Femur (tissue), 1 donor: Measurements from ENCODE around the gene TBKBP1.
A peak's percentile ranks its signal among the peaks of the same experiment; 100 is the strongest.
"Not testable (repeated sequence)": the region's sequence is repeated elsewhere in the genome, so short reads cannot be mapped to it uniquely, and the experiment has no call there.

Experiments used
- DNase-seq: peaks from one replicate; pipeline ENCODE4 v3.0.0-alpha.2; 2017

The TBKBP1 gene

GRCh38 chr17:47678196-47678595 is 15.8 kb upstream of the TBKBP1 start:
- no peak for DNase-seq

- no peak for DNase-seq
Observed at GRCh38 chr17:47682138-47682537, 11.8 kb upstream of the TBKBP1 start.

GRCh38 chr17:47682727-47683126 is 11.2 kb upstream of the TBKBP1 start:
- DNase-seq, result not testable (repeated sequence)

- DNase-seq, result no peak
Observed at GRCh38 chr17:47684025-47684424, 9.9 kb upstream of the TBKBP1 start.

- no peak for DNase-seq
Observed at GRCh38 chr17:47684535-47685193, 9.3 kb upstream of the TBKBP1 start.

GRCh38 chr17:47685556-47686275 is 8.2 kb upstream of the TBKBP1 start:
- no peak for DNase-seq

GRCh38 chr17:47686276-47686635 is 7.7 kb upstream of the TBKBP1 start:
- DNase-seq, result no peak

GRCh38 chr17:47686664-47687327 is 7.2 kb upstream of the TBKBP1 start:
- DNase-seq, result no peak

GRCh38 chr17:47687328-47687690 is 6.7 kb upstream of the TBKBP1 start:
- DNase-seq, result no peak

GRCh38 chr17:47687748-47688147 is 6.2 kb upstream of the TBKBP1 start:
- no peak for DNase-seq

- no peak for DNase-seq
Observed at GRCh38 chr17:47690121-47690520, 3.8 kb upstream of the TBKBP1 start.

- DNase-seq, result no peak
Observed at GRCh38 chr17:47692137-47692894, 1.6 kb upstream of the TBKBP1 start.

GRCh38 chr17:47692895-47693730 is 848 bp upstream of the TBKBP1 start:
- DNase-seq, result no peak

GRCh38 chr17:47694581-47695428 is 844 bp downstream of the TBKBP1 start:
- DNase-seq, result peak; percentile 70

- peak; percentile 76 for DNase-seq
Observed at GRCh38 chr17:47695429-47696376, 1.7 kb downstream of the TBKBP1 start.

GRCh38 chr17:47696717-47697642 is 3.0 kb downstream of the TBKBP1 start:
- no peak for DNase-seq

GRCh38 chr17:47697906-47698711 is 4.1 kb downstream of the TBKBP1 start:
- no peak for DNase-seq
